Endothelial cell of umbilical vein (primary cell): ENCODE data around the gene ATP9B. TPM values are rescaled to one million over a fixed set of nuclear protein-coding genes. Genes with fewer than 3 reads are reported as not detected.

ENCODE experiments used
- BruUV-seq: library from RNA; stranded (reverse); fragments of 400-500 nt; replicated peaks from 2 replicates; lab custom pipeline; 2021; lab: Mats Ljungman, UMichigan
- CTCF ChIA-PET: fragments of 300-600, 350-600 bp; sonication (Branson Sonifier 250); formaldehyde crosslinking; loops from one replicate; lab custom pipeline; 2021; ENCODE audit warnings: antibody characterized with exemption, inconsistent platforms; lab: Charles Lee
- POLR2A ChIA-PET: fragments of 300-600, 350-600 bp; sonication (Branson Sonifier 250); formaldehyde crosslinking; loops from one replicate; lab custom pipeline; 2021; ENCODE audit warnings: antibody characterized with exemption, inconsistent platforms; lab: Charles Lee
- DNase-seq: peaks from one replicate; pipeline ENCODE4 v3.0.0-alpha.2; 2011; ENCODE audit warnings: low read depth, low spot score
- FAIRE-seq: peaks from 2 replicates; lab custom pipeline; 2011; peaks lifted over from hg19 to GRCh38; lab: Jason Lieb, UNC
- H2AFZ ChIP-seq: 2 replicates; pipeline ENCODE4 v1.6.0; 2012; ENCODE audit warnings: low read depth, low read length, control low read depth, inconsistent platforms
- H3K27ac ChIP-seq: 2 replicates; pipeline ENCODE4 v1.5.1; 2011; ENCODE audit warnings: low read depth, mild to moderate bottlenecking, control low read depth, low read length, moderate library complexity; ENCODE audit not compliant: insufficient read depth
- H3K27me3 ChIP-seq, 2 experiments: 2 replicates each; pipeline versions ENCODE4 v1.6.0 to v1.6.1; 2011; ENCODE audit warnings: low read length in 2 of 2, mixed read lengths in 1 of 2; ENCODE audit not compliant: control insufficient read depth in 2 of 2, insufficient read depth in 2 of 2
- H3K36me3 ChIP-seq, 2 experiments: 2 replicates in 1 of 2; 3 replicates in 1 of 2; pipeline ENCODE4 v1.5.1; 2011; ENCODE audit warnings: low read length in 2 of 2, mild to moderate bottlenecking in 1 of 2, moderate library complexity in 1 of 2; ENCODE audit not compliant: control insufficient read depth in 2 of 2, insufficient read depth in 2 of 2; ENCODE audit errors: extremely low read depth in 1 of 2
- H3K4me1 ChIP-seq: 3 replicates; pipeline ENCODE4 v1.5.1; 2011; ENCODE audit warnings: mild to moderate bottlenecking, low read length; ENCODE audit not compliant: control insufficient read depth, insufficient read depth; ENCODE audit errors: extremely low read depth
- H3K4me2 ChIP-seq: 2 replicates; pipeline ENCODE4 v1.6.1; 2011; ENCODE audit warnings: low read length, control low read depth, mixed read lengths; ENCODE audit not compliant: insufficient read depth
- H3K4me3 ChIP-seq, 3 experiments: fragments of 200-600 bp in 1 of 3; sonication (generic), shearing (Covaris generic) in 1 of 3; replicated peaks in 1 of 3; 2 replicates each; pipeline ENCODE4 v1.5.1; 2011 to 2016; ENCODE audit warnings: control low read depth in 3 of 3, low read length in 3 of 3, mild to moderate bottlenecking in 2 of 3, inconsistent platforms in 1 of 3, low read depth in 1 of 3, moderate library complexity in 1 of 3; ENCODE audit not compliant: insufficient read depth in 1 of 3
- H3K79me2 ChIP-seq: 2 replicates; pipeline ENCODE4 v1.6.0; 2012; ENCODE audit warnings: low read length, inconsistent platforms; ENCODE audit not compliant: control insufficient read depth, insufficient read depth
- H3K9ac ChIP-seq: replicated peaks from 2 replicates; pipeline ENCODE3; 2011; ENCODE audit warnings: low read length, control low read depth; ENCODE audit not compliant: insufficient read depth; ENCODE audit errors: extremely low read depth
- H3K9me1 ChIP-seq: replicated peaks from 3 replicates; pipeline ENCODE4 v1.6.0; 2011; ENCODE audit warnings: mild to moderate bottlenecking, low read length; ENCODE audit not compliant: control insufficient read depth, insufficient read depth; ENCODE audit errors: extremely low read depth
- H3K9me3 ChIP-seq: replicated peaks from 2 replicates; pipeline ENCODE4 v1.5.1; 2012; ENCODE audit warnings: low read length, inconsistent platforms; ENCODE audit not compliant: control insufficient read depth, insufficient read depth
- H4K20me1 ChIP-seq: replicated peaks from 2 replicates; pipeline ENCODE3; 2011; ENCODE audit warnings: mild to moderate bottlenecking, low read length; ENCODE audit not compliant: control insufficient read depth, insufficient read depth; ENCODE audit errors: extremely low read depth
- CTCF ChIP-seq, 2 donors: IDR thresholded peaks; 1 replicate in 1 of 2; 2 replicates in 1 of 2; pipeline ENCODE4 v1.5.1; 2011; ENCODE audit warnings: low read length in 2 of 2, mild to moderate bottlenecking in 2 of 2, moderate library complexity in 2 of 2, control low read depth in 1 of 2, inconsistent platforms in 1 of 2, low read depth in 1 of 2; ENCODE audit not compliant: insufficient read depth in 1 of 2; ENCODE audit errors: extremely low read depth in 1 of 2
- EZH2 ChIP-seq: IDR thresholded peaks from 2 replicates; pipeline ENCODE4 v1.6.1; 2012; ENCODE audit warnings: borderline replicate concordance, low read depth, mild to moderate bottlenecking, moderate library complexity, low read length, inconsistent platforms; ENCODE audit not compliant: severe bottlenecking
- FOS ChIP-seq: IDR thresholded peaks from 2 replicates; pipeline ENCODE4 v1.6.1; 2011; ENCODE audit warnings: mild to moderate bottlenecking, low read length, moderate library complexity, borderline replicate concordance; ENCODE audit not compliant: insufficient read depth
- JUN ChIP-seq: IDR thresholded peaks from 2 replicates; pipeline ENCODE4 v1.6.1; 2011; ENCODE audit warnings: borderline replicate concordance, low read depth; ENCODE audit not compliant: insufficient read length, insufficient read depth
- MAX ChIP-seq: IDR thresholded peaks from 2 replicates; pipeline ENCODE4 v1.6.1; 2011; ENCODE audit not compliant: insufficient read depth, insufficient read length
- MYC ChIP-seq: IDR thresholded peaks from one replicate; pipeline ENCODE4 v1.6.1; 2011; ENCODE audit warnings: mild to moderate bottlenecking, low read depth, low read length
- POLR2A ChIP-seq: IDR thresholded peaks from 2 replicates; pipeline ENCODE4 v1.6.1; 2012; ENCODE audit warnings: low read depth, mild to moderate bottlenecking, control low read depth, low read length
- POLR2AphosphoS5 ChIP-seq: IDR thresholded peaks from 2 replicates; pipeline ENCODE4 v1.6.1; 2012; ENCODE audit warnings: low read depth, mild to moderate bottlenecking, control low read depth, low read length, moderate library complexity; ENCODE audit not compliant: insufficient read depth
- dilution Hi-C: fragments of 300-500 bp; cut with MboI; formaldehyde crosslinking; loops from one replicate; pipeline ENCODE4 v1.15.0; 2019; ENCODE audit warnings: low sequenced_read_pairs; ENCODE audit not compliant: extremely low pct_ligation_motif_present
- intact Hi-C: fragments of 100-400 bp; cut with micrococcal nuclease; formaldehyde crosslinking; loops from one replicate; pipeline ENCODE4 v1.10.0; 2022
- polyA plus RNA-seq, 4 experiments: library from polyadenylated mRNA; depleted of rRNA in 3 of 4; stranded (reverse) in 3 of 4; unstranded in 1 of 4; fragments of >200 nt; gene quantifications; 2 replicates each; pipeline versions ENCODE4 v1.2.1 to v1.2.3, GENCODE V29; 2011 to 2012; ENCODE audit warnings: missing spikeins in 1 of 4
- total RNA-seq: library from RNA; stranded (reverse); gene quantifications from 2 replicates; pipeline ENCODE4 v1.2.3, GENCODE V29; 2021

The ATP9B gene
- total and polyA plus RNA-seq, 2 donors (not counting 3 experiments of a cell fraction or from before 2014, with no cell fraction given), result 14.6 to 18.2 TPM

GRCh38 chr18:79275992-79276391 is 206.8 kb downstream of the ATP9B start:
- DNase-seq (no peak), FAIRE-seq (no peak)
- dilution Hi-C loops (no loop called here), intact Hi-C loops (no loop called here)
- H3K9ac ChIP-seq, result no peak overlapping the region
- no peaks in the 10 kb centered on the region for H4K20me1 ChIP-seq
- BruUV-seq, result no TSS peak
- no peak overlapping the region for H3K27ac ChIP-seq
- no peak for TF ChIP-seq MYC
- no peak for TF ChIP-seq FOS
- TF ChIP-seq MAX, result no peak
- no peak for TF ChIP-seq CTCF (IDR thresholded peaks at IDR 0.05; ENCODE audit: extremely low read depth in 1 of 2, insufficient read depth in 1 of 2, low read depth in 1 of 2, low read length in 2 of 2)
- no peak for TF ChIP-seq POLR2AphosphoS5
- no peak for TF ChIP-seq POLR2A
- H3K27me3 ChIP-seq, result no peaks in the 10 kb centered on the region
- ChIA-PET CTCF (interaction anchor here (0.8 kb wide), 1 partner anchor 15 kb away, joined by 3 read pairs; no protein-coding TSS in a partner anchor), POLR2A (no interaction called here)
- no peaks in the 10 kb centered on the region for H3K36me3 ChIP-seq
- H2AFZ ChIP-seq, result no peak overlapping the region
- H3K4me3 ChIP-seq, result no peak overlapping the region
- no peaks in the 10 kb centered on the region for H3K9me3 ChIP-seq
- H3K79me2 ChIP-seq, result no peaks in the 10 kb centered on the region
- H3K4me1 ChIP-seq, result no peaks in the 10 kb centered on the region
- no peaks in the 10 kb centered on the region for H3K9me1 ChIP-seq
- no peak overlapping the region for H3K4me2 ChIP-seq

GRCh38 chr18:79278896-79279295 is 209.7 kb downstream of the ATP9B start:
- Histone ChIP-seq H2AFZ (no peak overlapping the region), H3K9me1 (no peaks in the 10 kb centered on the region), H3K27ac (no peak overlapping the region), H3K27me3 (no peaks in the 10 kb centered on the region), H4K20me1 (no peaks in the 10 kb centered on the region), H3K4me3 (no peak overlapping the region), H3K79me2 (no peaks in the 10 kb centered on the region), H3K4me2 (no peak overlapping the region), H3K9ac (no peak overlapping the region), H3K36me3 (no peaks in the 10 kb centered on the region), H3K4me1 (no peaks in the 10 kb centered on the region), H3K9me3 (no peaks in the 10 kb centered on the region)
- dilution Hi-C loops (no loop called here), intact Hi-C loops (no loop called here)
- CTCF ChIA-PET, result no interaction called here
- BruUV-seq, result no TSS peak
- POLR2A ChIA-PET, result no interaction called here
- FAIRE-seq, result no peak
- no peak for TF ChIP-seq EZH2
- no peak for TF ChIP-seq JUN
- TF ChIP-seq POLR2AphosphoS5, result no peak
- TF ChIP-seq POLR2A, result no peak
- no peak for TF ChIP-seq MYC
- DNase-seq, result no peak
